ENCODE results near the gene GIMAP6.

DNA sequence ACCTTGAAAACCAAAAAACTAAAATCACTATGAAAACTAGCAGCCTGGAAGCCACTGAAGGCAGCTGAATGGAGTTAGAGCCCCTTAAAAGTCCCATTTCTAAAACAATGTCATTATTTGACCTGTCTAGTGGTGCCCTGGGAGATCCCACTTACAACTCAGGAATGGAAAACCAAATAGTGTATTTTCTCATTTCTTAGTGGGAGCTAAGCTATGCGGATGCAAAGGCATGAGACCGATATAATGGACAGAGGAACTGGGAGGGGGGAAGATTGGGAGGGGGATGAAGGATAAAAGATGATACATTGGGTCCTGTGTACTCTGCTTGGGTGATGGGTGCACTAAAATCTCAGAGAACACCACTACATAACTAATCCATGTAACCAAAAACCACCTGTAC lies 43.5 kb upstream of the GIMAP6 start:
- TF ChIP-seq CTCF (conservative IDR thresholded peaks at IDR 0.05; ENCODE audit: low read depth, low read length) = no peak
- no peak for TF ChIP-seq EZH2 (IDR thresholded peaks at IDR 0.05; ENCODE audit: low read length, unreplicated experiment)
- TF ChIP-seq EZH2phosphoT487 (IDR thresholded peaks at IDR 0.05; ENCODE audit: borderline replicate concordance, low read length) = no peak
